HG03432 (cell line): ENCODE measurements around the gene UBASH3B.

Experiments
- ATAC-seq: cut with Tn5 transposase; IDR thresholded peaks from one replicate; pipeline ENCODE4 v1.9.1; 2021; ENCODE audit warnings: mild to moderate bottlenecking, moderate library complexity; ENCODE audit not compliant: unreplicated experiment

The UBASH3B gene

GRCh38 chr11:122751292-122752070 lies 96.0 kb downstream of the UBASH3B start:
- no peak for ATAC-seq

- ATAC-seq = no peak
These were observed 98.5 kb downstream of the UBASH3B start for GRCh38 chr11:122754028-122754427.

GRCh38 chr11:122754553-122755322 lies 99.2 kb downstream of the UBASH3B start:
- ATAC-seq = no peak

GRCh38 chr11:122755409-122755808 lies 99.9 kb downstream of the UBASH3B start:
- no peak for ATAC-seq

- no peak for ATAC-seq
These were observed 100.4 kb downstream of the UBASH3B start for GRCh38 chr11:122755941-122756340.

- ATAC-seq = peak; percentile 73
These were observed 100.9 kb downstream of the UBASH3B start for GRCh38 chr11:122756417-122756816.

- ATAC-seq = no peak
These were observed 101.7 kb downstream of the UBASH3B start for GRCh38 chr11:122757201-122757600.

GRCh38 chr11:122758339-122758738 lies 102.8 kb downstream of the UBASH3B start:
- ATAC-seq = no peak

GRCh38 chr11:122758974-122759373 lies 103.5 kb downstream of the UBASH3B start:
- no peak for ATAC-seq

- ATAC-seq = no peak
These were observed 107.6 kb downstream of the UBASH3B start for GRCh38 chr11:122763108-122763507.

- no peak for ATAC-seq
These were observed 109.0 kb downstream of the UBASH3B start for GRCh38 chr11:122764371-122765090.

GRCh38 chr11:122765487-122766131 lies 110.1 kb downstream of the UBASH3B start:
- ATAC-seq = no peak

GRCh38 chr11:122769126-122769780 lies 113.7 kb downstream of the UBASH3B start:
- ATAC-seq = no peak

- no peak for ATAC-seq
These were observed 117.4 kb downstream of the UBASH3B start for GRCh38 chr11:122772945-122773344.

GRCh38 chr11:122773781-122774266 lies 118.3 kb downstream of the UBASH3B start:
- no peak for ATAC-seq

GRCh38 chr11:122775675-122776271 lies 120.3 kb downstream of the UBASH3B start:
- no peak for ATAC-seq

GRCh38 chr11:122776546-122776945 lies 121.0 kb downstream of the UBASH3B start:
- no peak for ATAC-seq

GRCh38 chr11:122777343-122777742 lies 121.8 kb downstream of the UBASH3B start:
- no peak for ATAC-seq

GRCh38 chr11:122778148-122778547 lies 122.6 kb downstream of the UBASH3B start:
- ATAC-seq = no peak

GRCh38 chr11:122779047-122779629 lies 123.6 kb downstream of the UBASH3B start:
- ATAC-seq = no peak
